ENCODE data around the gene CFAP77. TPM values are rescaled to one million over a fixed set of nuclear protein-coding genes. Genes with fewer than 3 reads are reported as not detected.

Gene CFAP77
- total RNA-seq, 4 donors from 2014 or later, result 0.66 TPM; not detected in 3

DNA sequence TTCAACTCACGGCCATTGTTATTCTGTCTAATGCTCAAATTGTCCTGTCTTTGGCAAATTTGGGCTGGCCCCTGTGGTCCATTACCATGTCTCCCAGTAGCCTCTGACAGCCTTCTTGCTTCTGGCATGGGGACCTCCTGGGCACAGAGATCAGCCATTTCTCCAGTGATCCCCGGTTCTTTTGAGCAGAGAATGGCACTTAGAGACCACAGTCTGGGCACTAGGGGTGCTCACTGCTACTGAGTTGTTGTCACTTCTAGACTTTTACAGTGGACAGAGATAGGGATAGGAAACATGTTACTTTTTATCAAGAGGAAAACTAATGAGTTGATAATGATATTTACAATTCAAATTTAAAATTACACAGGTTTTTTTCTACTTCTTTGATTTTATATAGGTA, 124.8 kb downstream of the CFAP77 start:
- TF ChIP-seq EP300 (IDR thresholded peaks at IDR 0.05) (no peak), POLR2A (IDR thresholded peaks at IDR 0.05) (no peak), CTCF (IDR thresholded peaks at IDR 0.05) (no peak)
- DNase-seq (ENCODE audit: low spot score in 2 of 2), result no peak
- H3K4me1 ChIP-seq, result no peaks in the 10 kb centered on the region
- no peak overlapping the region for H3K4me3 ChIP-seq
- peaks cover 0 to 24% of the 10 kb centered on the region in 2 donors for H3K27me3 ChIP-seq
- peaks cover 0 to 4% (median 0%) of the 10 kb centered on the region in 3 donors for H3K36me3 ChIP-seq
- WGBS, 2 donors, result 97 to 99% methylated on average over 2 of the region's 2 CpGs
- peaks cover 0 to 36% (median 0%) of the 10 kb centered on the region in 4 donors for H3K9me3 ChIP-seq
- no peak overlapping the region for H3K27ac ChIP-seq

DNA sequence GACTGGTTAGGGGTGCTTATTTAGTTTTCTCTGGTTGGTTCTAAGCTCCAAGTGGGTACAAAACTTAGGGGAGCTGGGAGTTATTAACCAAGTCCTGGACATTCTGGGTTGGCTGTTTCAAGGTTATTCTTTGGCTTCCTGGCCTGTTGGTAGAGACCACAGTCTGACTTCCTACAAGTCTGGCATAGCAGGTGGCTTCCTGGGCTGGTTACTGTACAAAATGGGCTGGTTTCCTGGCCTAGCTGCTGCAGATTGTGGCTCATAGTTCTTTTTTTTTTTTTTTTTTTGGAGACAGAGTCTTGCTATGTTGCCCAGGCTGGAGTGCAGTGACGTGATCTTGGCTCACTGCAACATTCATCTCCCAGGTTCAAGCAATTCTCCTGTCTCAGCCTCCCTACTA, 126.1 kb downstream of the CFAP77 start:
- Histone ChIP-seq H3K27me3 (peaks cover 0 to 20% of the 10 kb centered on the region in 2 donors), H3K9me3 (peaks cover 0 to 36% (median 0%) of the 10 kb centered on the region in 4 donors), H3K4me3 (no peak overlapping the region), H3K36me3 (peaks cover 0 to 4% (median 0%) of the 10 kb centered on the region in 3 donors), H3K27ac (no peak overlapping the region), H3K4me1 (no peaks in the 10 kb centered on the region)
- no peak for DNase-seq (ENCODE audit: low spot score in 2 of 2)
- TF ChIP-seq EP300 (IDR thresholded peaks at IDR 0.05), result no peak
- TF ChIP-seq CTCF (IDR thresholded peaks at IDR 0.05), result no peak
- no peak for TF ChIP-seq POLR2A (IDR thresholded peaks at IDR 0.05)
- 86 to 93% methylated on average over 1 of the region's 1 CpG for WGBS, 2 donors

- Histone ChIP-seq H3K9me3 (peaks cover 0 to 36% (median 0%) of the 10 kb centered on the region in 4 donors), H3K27ac (no peak overlapping the region), H3K4me3 (no peak overlapping the region), H3K27me3 (peaks cover 0 to 8% of the 10 kb centered on the region in 2 donors), H3K4me1 (no peaks in the 10 kb centered on the region), H3K36me3 (peaks cover 0 to 4% (median 0%) of the 10 kb centered on the region in 3 donors)
- WGBS, 2 donors, result 80 to 86% methylated on average over 9 to 12 of the region's 12 CpGs
- TF ChIP-seq EP300 (IDR thresholded peaks at IDR 0.05), result no peak
- no peak for TF ChIP-seq CTCF (IDR thresholded peaks at IDR 0.05)
- no peak for TF ChIP-seq POLR2A (IDR thresholded peaks at IDR 0.05)
- no peak for DNase-seq (ENCODE audit: low spot score in 2 of 2)
Measured at GRCh38 chr9:132537352-132537751, 127.3 kb downstream of the CFAP77 start.

- Histone ChIP-seq H3K4me1 (no peaks in the 10 kb centered on the region), H3K9me3 (peaks cover 0 to 33% (median 0%) of the 10 kb centered on the region in 4 donors), H3K4me3 (no peak overlapping the region), H3K36me3 (peaks cover 0 to 4% (median 0%) of the 10 kb centered on the region in 3 donors), H3K27ac (no peak overlapping the region), H3K27me3 (peaks cover 0 to 3% of the 10 kb centered on the region in 2 donors)
- 52 to 58% methylated on average over 8 of the region's 8 CpGs for WGBS, 2 donors
- TF ChIP-seq EP300 (IDR thresholded peaks at IDR 0.05), result no peak
- TF ChIP-seq POLR2A (IDR thresholded peaks at IDR 0.05), result no peak
- TF ChIP-seq CTCF (IDR thresholded peaks at IDR 0.05), result no peak
- no peak for DNase-seq (ENCODE audit: low spot score in 2 of 2)
Measured at GRCh38 chr9:132538071-132538470, 128.1 kb downstream of the CFAP77 start.

DNA sequence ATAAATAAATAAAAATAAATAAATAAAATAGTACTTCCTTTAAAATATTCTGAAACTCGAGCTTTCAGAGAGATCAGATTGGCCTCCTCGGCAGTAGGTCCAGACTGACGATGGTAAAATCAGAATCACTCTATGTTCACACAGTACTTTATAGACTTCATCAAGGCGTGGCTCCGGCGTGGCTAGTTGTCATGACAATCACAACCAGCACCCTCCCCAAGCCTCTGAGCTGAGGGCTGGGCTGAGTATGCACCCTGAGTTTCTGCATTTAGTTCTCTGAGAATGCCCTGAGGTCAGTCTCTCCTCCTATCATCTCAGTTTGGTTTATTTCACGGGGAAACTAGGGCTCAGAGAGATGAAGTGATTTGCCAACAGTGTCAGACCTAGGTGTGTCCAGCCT, 129.1 kb downstream of the CFAP77 start:
- Histone ChIP-seq H3K27me3 (no peaks in the 10 kb centered on the region), H3K9me3 (peaks cover 0 to 29% (median 0%) of the 10 kb centered on the region in 4 donors), H3K4me3 (no peak overlapping the region), H3K36me3 (peaks cover 0 to 4% (median 0%) of the 10 kb centered on the region in 3 donors), H3K4me1 (no peaks in the 10 kb centered on the region), H3K27ac (no peak overlapping the region)
- no peak for TF ChIP-seq POLR2A (IDR thresholded peaks at IDR 0.05)
- TF ChIP-seq EP300 (IDR thresholded peaks at IDR 0.05), result no peak
- no peak for TF ChIP-seq CTCF (IDR thresholded peaks at IDR 0.05)
- WGBS, 2 donors, result 76 to 80% methylated on average over 7 of the region's 7 CpGs
- DNase-seq (ENCODE audit: low spot score in 2 of 2), result no peak
